Muscle layer of colon (tissue), 2 donors: ENCODE results near the gene NCAPH2.

Source experiments
- H3K27ac ChIP-seq: one replicate; pipeline ENCODE4 v1.7.0; 2013; ENCODE audit warnings: low read depth, mild to moderate bottlenecking, low read length, moderate library complexity
- H3K27me3 ChIP-seq, 2 donors: one replicate each; pipeline ENCODE4 v1.7.0; 2013; ENCODE audit warnings: low read length in 2 of 2, mild to moderate bottlenecking in 2 of 2; ENCODE audit not compliant: insufficient read depth in 2 of 2, control insufficient read depth in 1 of 2
- H3K36me3 ChIP-seq: one replicate; pipeline ENCODE4 v1.7.0; 2013; ENCODE audit warnings: mild to moderate bottlenecking, low read length; ENCODE audit not compliant: insufficient read depth
- H3K4me1 ChIP-seq: one replicate; pipeline ENCODE4 v1.7.0; 2013; ENCODE audit warnings: mild to moderate bottlenecking, low read length; ENCODE audit not compliant: insufficient read depth
- H3K4me3 ChIP-seq, 2 donors: one replicate each; pipeline ENCODE4 v1.7.0; 2013; ENCODE audit warnings: low read length in 2 of 2, low read depth in 1 of 2, mild to moderate bottlenecking in 1 of 2, moderate library complexity in 1 of 2
- H3K9ac ChIP-seq: one replicate; pipeline ENCODE4 v1.7.0; 2013; ENCODE audit warnings: low read length
- H3K9me3 ChIP-seq: one replicate; pipeline ENCODE4 v1.7.0; 2013; ENCODE audit warnings: mild to moderate bottlenecking, low read length
- donor health status: abdominal sarcoma.
- donor health status: Adenocarcinoma of cecum.

Gene NCAPH2

DNA sequence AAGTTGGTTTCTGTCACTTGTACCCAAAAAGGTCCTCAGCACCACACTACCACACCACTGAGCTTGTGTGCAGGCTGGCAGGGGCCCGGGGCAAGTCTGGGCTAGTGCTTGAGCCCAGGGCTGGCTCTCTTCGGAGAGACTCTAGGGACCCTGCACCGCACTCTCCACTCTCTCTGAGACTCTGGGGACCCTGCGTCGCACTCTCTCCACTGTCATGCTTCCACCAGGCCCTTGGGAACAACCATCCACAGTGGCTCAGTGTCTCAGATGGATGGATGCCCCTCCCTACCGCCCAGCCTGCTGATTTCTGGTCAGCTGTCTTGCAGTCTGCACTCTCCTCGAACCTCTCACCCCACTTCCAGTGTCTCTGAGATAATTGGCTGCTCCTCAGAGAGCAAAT, 31.2 kb upstream of the NCAPH2 start:
- Histone ChIP-seq H3K9me3 (no peaks in the 10 kb centered on the region), H3K4me3 (no peak overlapping the region), H3K4me1 (peaks cover 24% of the 10 kb centered on the region), H3K36me3 (no peaks in the 10 kb centered on the region), H3K27ac (no peak overlapping the region), H3K9ac (no peak overlapping the region), H3K27me3 (peaks cover 11 to 22% of the 10 kb centered on the region in 2 donors)

DNA sequence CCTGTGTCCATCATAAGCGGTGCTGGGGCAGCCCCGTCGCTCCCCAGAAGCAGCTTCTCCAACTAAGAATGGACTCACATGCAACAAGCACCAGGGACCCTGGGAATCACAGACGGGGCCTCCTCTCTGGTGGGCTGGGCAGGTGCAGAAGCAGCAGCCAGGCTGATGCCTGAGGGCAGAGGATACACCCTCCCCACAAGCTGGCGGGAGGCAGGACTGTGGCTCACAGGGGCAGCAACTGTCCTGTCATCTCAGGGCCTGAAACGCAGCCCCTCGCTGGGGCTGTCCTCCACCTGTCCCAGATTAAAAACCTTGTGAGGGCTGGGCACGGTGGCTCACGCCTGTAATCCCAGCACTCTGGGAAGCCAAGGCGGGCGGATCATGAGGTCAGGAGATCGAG, 30.1 kb upstream of the NCAPH2 start:
- Histone ChIP-seq H3K36me3 (no peaks in the 10 kb centered on the region), H3K9me3 (no peaks in the 10 kb centered on the region), H3K27me3 (peaks cover 11 to 32% of the 10 kb centered on the region in 2 donors), H3K4me1 (peaks cover 15% of the 10 kb centered on the region), H3K27ac (no peak overlapping the region), H3K4me3 (no peak overlapping the region), H3K9ac (no peak overlapping the region)

GRCh38 chr22:50479721-50480120, 28.3 kb upstream of the NCAPH2 start:
- peaks cover 6% of the 10 kb centered on the region for H3K4me1 ChIP-seq
- H3K36me3 ChIP-seq = no peaks in the 10 kb centered on the region
- peaks cover 11 to 47% of the 10 kb centered on the region in 2 donors for H3K27me3 ChIP-seq
- no peak overlapping the region for H3K4me3 ChIP-seq
- no peak overlapping the region for H3K9ac ChIP-seq
- no peak overlapping the region for H3K27ac ChIP-seq
- no peaks in the 10 kb centered on the region for H3K9me3 ChIP-seq

DNA sequence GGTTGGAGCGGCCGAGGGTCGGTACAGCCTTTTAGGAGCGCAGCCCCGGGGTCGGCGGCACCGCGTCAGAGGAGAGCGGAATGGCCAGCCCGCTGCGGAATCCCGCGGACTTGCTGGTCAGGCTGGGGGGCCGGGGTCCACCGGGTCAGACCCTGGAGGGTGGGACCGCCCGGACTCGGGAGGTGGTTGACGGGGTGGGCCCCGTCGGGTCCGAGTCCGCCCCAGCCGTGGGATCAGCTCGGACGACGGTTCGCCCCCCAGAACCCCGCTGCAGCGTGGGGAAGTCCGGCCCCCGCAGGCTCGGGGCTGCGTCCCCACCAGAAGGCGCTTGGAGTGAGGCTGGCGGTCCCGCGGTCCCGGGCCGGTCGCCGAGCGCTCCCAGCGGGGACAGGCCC, 27.0 kb upstream of the NCAPH2 start:
- Histone ChIP-seq H3K27me3 (peaks cover 11 to 47% of the 10 kb centered on the region in 2 donors), H3K27ac (no peak overlapping the region), H3K9me3 (no peaks in the 10 kb centered on the region), H3K4me3 (no peak overlapping the region), H3K36me3 (no peaks in the 10 kb centered on the region), H3K4me1 (no peaks in the 10 kb centered on the region), H3K9ac (no peak overlapping the region)

- H3K4me3 ChIP-seq = no peak within 1 kb of the TSS
- peaks cover 11 to 47% of the 10 kb centered on the region in 2 donors for H3K27me3 ChIP-seq
- no peak within 1 kb of the TSS for H3K9ac ChIP-seq
- H3K4me1 ChIP-seq = no peaks in the 10 kb centered on the region
- H3K36me3 ChIP-seq = no peaks in the 10 kb centered on the region
- no peaks in the 10 kb centered on the region for H3K9me3 ChIP-seq
- no peak within 1 kb of the TSS for H3K27ac ChIP-seq
Observed at GRCh38 chr22:50481440-50482106, 26.5 kb upstream of the NCAPH2 start, which contains the start of gene ADM2. TSS of gene ADM2 (plus strand) at chr22:50481543. CDS start at chr22:50481848, 305 bp downstream.

- no peaks in the 10 kb centered on the region for H3K36me3 ChIP-seq
- no peak overlapping the region for H3K4me3 ChIP-seq
- no peak overlapping the region for H3K9ac ChIP-seq
- no peaks in the 10 kb centered on the region for H3K9me3 ChIP-seq
- no peaks in the 10 kb centered on the region for H3K4me1 ChIP-seq
- H3K27me3 ChIP-seq = peaks cover 11 to 47% of the 10 kb centered on the region in 2 donors
- no peak overlapping the region for H3K27ac ChIP-seq
Observed at GRCh38 chr22:50482107-50483074, 25.6 kb upstream of the NCAPH2 start.

- Histone ChIP-seq H3K9ac (no peak overlapping the region), H3K9me3 (no peaks in the 10 kb centered on the region), H3K27ac (no peak overlapping the region), H3K27me3 (peaks cover 11 to 47% of the 10 kb centered on the region in 2 donors), H3K4me1 (no peaks in the 10 kb centered on the region), H3K36me3 (no peaks in the 10 kb centered on the region), H3K4me3 (no peak overlapping the region)
Observed at GRCh38 chr22:50483106-50483505, 24.9 kb upstream of the NCAPH2 start.

DNA sequence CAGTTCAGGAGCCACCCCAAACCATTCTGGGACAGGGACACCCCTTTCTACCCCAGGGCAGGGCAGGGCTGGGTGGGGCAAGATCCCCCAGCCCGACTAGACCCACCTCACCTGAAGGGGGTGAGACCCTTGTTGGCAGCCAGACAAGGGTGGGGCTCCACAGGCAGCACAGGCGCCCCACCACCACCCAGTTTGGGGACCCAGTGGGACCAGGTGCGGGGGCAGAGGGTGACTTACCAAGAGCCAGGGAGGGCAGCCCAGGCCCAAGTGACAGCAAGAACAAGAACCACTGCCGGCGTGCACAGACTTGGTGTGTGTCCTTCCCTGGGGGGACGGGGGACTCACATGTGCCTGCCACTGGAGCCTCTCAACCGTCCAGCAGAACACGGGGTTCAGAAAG, 24.5 kb upstream of the NCAPH2 start:
- H3K9ac ChIP-seq = no peak overlapping the region
- H3K27ac ChIP-seq = no peak overlapping the region
- no peak overlapping the region for H3K4me3 ChIP-seq
- no peaks in the 10 kb centered on the region for H3K36me3 ChIP-seq
- no peaks in the 10 kb centered on the region for H3K4me1 ChIP-seq
- H3K9me3 ChIP-seq = no peaks in the 10 kb centered on the region
- peaks cover 11 to 47% of the 10 kb centered on the region in 2 donors for H3K27me3 ChIP-seq

DNA sequence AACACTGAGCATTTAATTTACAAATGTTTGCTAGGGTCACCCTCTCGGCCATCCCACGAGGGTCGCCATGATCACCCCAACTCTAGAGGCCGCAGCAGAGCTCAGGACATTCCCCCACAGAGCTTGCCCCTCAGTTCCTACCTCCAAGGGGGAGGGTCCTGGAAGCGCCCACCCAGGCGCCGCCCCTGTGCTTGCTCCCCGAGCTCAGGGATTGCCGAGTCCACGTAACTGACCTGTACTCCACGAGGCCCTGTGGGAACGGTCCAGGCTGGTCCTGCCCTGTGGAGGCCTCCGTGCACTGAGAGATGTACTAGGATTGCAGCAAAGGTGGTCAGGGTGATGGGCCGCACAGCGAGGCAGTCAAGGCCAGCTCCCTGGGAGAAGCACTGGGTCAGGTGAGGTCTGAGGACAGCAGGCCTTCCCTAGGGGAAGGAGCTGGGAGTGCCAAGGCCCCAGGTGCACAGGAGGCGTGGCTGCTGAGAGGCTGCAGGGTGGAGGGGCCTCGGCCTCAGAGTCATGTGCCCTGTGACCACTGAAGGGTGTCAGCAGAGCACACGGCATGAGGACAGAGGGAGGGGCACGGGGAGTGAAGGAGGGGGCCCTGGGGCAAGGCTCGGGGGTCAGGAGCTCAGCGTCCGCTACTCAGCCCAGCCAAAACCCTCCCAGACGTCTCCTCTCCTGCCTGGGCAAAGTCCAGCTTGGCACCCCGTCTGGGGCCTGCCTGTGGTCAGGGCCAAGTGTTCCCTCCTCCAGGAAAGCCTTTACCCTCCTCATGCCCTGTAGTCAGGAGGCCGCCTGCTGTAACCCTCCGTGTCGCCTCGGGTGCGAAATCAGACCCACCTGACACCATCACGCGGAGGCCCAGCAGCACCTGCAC, 23.8 kb upstream of the NCAPH2 start:
- Histone ChIP-seq H3K9ac (no peak overlapping the region), H3K27ac (no peak overlapping the region), H3K27me3 (peaks cover 11 to 47% of the 10 kb centered on the region in 2 donors), H3K36me3 (no peaks in the 10 kb centered on the region), H3K9me3 (no peaks in the 10 kb centered on the region), H3K4me3 (no peak overlapping the region), H3K4me1 (no peaks in the 10 kb centered on the region)

DNA sequence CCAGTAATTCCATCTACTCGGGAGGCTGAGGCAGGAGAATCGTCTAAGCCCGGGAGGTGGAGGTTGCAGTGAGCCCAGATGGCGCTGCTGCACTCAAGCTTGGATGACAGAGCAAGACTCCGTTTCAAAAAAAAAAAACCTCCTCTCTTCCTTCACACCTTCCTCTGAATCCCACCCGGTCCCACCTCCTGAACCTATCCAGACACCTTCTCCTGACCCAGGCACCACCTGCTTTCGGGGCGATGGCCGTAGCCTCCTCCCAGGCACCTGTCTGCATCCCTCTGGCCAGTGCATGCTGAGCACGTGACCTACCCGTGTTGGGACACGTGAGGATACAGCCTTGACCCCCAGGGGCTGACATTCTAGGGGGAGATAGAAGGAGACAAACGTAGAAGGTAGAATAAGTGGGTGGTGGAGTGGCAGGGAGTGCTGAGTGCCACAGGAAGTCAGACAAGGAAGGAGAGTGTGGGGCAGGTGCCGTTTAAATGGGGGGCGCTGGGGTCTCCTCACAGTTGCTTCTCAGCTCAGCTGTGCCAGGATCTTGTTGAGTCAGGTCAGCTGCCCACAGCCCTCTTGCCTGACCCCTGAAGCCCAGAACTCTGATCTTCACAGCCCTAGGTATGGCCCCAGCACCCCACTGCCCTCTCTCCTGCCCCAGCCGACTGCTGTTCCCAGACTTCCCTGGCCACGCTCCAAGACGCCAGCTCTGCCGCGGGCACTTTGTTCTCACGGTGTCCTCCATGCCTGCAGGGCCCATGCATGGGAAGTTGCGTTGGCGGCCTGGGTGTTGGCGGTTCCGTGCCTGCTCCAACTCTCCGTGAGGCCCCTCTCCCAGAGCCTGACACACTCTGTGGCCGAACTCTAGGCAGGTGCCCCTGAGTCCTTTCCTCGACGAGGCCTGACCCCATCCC, 22.5 kb upstream of the NCAPH2 start:
- Histone ChIP-seq H3K27me3 (peaks cover 2 to 38% of the 10 kb centered on the region in 2 donors), H3K9me3 (no peaks in the 10 kb centered on the region), H3K4me1 (no peaks in the 10 kb centered on the region), H3K9ac (no peak overlapping the region), H3K27ac (no peak overlapping the region), H3K36me3 (no peaks in the 10 kb centered on the region), H3K4me3 (no peak overlapping the region)
